HG02642 (cell line): ENCODE measurements around the gene ATPAF1.
"Not testable (repeated sequence)": the region's sequence is repeated elsewhere in the genome, so short reads cannot be mapped to it uniquely, and the experiment has no call there.

Experiments
- ATAC-seq: cut with Tn5 transposase; IDR thresholded peaks from one replicate; pipeline ENCODE4 v1.9.1; 2021; ENCODE audit warnings: mild to moderate bottlenecking; ENCODE audit not compliant: unreplicated experiment, poor library complexity

The ATPAF1 gene, protein sequence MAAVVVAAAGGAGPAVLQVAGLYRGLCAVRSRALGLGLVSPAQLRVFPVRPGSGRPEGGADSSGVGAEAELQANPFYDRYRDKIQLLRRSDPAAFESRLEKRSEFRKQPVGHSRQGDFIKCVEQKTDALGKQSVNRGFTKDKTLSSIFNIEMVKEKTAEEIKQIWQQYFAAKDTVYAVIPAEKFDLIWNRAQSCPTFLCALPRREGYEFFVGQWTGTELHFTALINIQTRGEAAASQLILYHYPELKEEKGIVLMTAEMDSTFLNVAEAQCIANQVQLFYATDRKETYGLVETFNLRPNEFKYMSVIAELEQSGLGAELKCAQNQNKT

DNA sequence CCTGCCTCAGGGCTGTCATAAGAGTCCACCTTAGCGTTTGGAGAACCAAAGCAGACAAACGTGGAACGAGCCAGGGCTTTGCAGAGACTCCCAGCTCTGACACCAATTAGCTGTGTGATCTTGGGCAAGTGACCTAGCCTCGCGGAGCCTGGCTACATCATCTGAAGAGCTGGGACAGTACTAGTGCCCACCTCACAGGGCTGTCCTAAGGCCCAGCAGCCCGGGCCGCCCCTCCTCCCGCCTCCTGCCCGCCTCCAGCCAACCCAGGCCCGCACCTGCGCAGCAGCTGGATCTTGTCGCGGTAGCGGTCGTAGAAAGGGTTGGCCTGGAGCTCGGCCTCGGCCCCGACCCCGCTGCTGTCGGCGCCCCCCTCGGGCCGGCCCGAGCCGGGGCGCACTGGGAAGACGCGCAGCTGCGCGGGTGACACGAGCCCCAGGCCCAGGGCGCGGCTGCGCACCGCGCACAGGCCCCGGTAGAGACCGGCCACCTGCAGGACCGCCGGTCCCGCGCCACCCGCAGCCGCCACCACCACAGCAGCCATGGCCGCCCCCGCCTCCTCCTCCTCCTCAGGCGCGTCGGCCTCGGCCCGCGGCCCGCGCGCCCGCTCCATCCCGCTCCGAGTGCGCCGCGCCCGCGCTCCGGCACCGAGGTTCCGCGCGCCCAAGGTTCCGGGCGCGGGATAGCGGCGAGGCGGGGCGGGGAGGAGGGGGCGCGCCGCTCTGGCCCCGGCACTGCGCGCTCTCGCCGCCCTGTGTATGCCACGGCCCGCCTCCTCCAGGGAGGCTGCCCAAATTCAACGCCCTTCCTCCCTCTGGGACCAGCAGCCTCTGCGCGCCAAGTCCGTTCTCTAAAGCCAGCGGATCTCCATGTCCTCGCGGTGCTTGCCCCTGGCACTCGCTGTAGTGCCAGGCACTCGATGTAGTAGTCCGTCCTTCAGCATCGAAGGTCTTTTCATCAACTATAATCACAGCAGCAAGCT, at the start of gene ATPAF1:
TSS of gene ATPAF1 (minus strand) at position 583 of the 979 bp plus-strand sequence. CDS start at position 541, 42 bp downstream.
- peak; percentile 79 for ATAC-seq

DNA sequence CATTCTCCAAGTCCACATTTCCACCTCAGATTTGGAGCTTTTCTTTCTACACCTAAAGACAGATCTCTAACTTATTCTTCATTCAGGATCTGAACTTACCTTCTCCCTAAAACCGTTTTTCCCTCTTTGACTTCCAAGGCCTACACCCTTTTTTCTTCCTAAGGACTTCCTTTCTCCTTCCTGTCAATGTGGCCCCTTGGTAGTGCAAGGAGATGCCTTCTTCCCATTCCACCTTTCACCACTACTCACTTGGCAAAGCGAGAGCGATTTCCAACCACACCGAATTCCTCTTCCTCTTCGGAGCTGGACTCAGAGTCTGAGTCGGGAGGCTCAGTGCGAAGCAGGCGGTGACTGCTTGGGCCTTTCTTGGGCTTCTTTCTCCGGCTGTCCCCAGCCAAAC, 49.5 kb upstream of the ATPAF1 start:
- ATAC-seq: no peak

DNA sequence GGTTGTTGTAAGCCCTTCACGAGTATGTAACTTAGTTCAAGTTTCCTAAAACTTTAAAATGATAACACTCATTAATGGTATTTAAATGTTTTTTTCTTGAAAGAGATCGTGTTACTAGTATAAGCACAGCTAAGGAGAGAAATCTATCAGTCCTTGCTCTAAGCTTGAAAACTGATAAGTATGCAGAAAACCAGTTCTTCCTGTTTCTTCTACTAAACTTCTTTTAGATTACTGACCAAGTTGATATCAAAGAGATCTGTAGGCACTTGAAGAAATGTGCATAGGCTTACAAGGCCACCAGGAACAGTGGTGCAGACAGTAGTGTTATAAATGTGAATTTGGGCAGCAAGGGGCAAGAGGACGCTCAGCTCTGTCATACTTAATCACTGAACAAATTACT, 46.8 kb upstream of the ATPAF1 start:
- ATAC-seq: no peak

DNA sequence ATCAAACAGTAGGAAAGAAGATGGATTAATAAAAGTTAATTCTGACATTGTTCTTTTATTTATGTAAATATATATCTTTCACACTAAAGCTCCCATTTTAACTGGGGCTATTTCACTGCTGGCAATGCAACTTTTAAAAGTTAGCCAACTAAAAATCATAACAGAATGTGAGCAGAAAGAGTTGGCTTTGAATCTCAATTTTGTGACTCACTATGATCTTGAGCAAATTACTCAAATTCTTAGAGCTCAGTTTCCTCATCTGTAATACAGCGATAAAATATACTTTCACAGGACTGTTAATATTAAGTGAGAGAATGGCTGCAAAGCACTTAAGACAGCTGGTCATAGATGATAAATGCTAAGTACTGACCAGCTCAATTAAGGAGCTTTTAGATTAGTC, 40.0 kb upstream of the ATPAF1 start:
- ATAC-seq: no peak

DNA sequence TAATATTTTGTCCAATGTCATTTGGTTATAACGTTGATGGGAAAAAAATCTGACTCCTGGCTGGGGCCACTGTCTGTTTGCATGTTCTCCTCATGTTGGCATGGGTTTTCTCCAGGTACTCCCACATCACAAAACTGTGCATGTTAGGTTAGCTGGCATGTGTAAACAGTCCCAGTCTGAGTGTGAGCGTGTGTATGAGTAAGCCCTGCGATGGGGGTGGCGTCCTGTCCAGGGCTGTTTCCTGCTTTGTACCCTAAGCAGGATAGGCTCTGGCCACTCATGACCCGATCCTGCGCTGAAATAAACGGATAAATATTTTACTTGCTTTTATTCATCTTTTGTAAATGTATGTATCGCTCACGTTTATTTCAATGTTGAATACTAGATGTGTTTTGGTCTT, 37.2 kb upstream of the ATPAF1 start:
- ATAC-seq: no peak

DNA sequence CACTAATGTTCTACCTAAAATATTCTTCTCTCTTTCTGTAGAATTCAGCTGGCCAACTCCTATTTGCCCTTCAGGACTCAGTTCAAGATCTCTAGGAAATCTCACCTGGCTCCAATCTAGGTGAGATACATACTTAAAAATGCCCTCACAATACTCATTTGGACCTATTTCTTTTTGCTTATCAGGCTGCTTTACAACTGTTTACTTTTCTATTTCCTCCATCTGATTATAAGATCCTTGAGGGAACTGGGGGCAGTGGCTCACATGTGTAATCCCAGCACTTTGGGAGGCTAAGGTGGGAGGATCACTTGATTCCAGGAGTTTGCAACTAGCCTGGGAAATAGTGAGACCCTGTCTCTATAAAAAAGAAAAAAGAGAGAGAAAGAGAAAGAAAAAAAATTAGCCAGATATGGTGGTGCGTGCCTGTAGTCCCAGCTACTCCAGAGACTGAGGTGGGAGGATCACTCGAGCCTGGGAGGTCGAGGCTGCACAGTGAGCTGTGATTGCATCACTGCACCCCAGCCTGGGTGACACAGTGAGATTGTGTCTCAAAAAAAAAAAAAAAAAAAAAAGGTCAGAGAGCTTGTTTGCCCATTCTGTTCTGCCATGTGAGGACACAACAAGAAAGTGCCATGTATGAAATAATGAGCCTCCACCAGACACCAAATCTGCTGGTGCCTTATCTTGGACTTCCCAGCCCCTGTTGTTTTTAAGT, 35.9 kb upstream of the ATPAF1 start:
- no peak for ATAC-seq

DNA sequence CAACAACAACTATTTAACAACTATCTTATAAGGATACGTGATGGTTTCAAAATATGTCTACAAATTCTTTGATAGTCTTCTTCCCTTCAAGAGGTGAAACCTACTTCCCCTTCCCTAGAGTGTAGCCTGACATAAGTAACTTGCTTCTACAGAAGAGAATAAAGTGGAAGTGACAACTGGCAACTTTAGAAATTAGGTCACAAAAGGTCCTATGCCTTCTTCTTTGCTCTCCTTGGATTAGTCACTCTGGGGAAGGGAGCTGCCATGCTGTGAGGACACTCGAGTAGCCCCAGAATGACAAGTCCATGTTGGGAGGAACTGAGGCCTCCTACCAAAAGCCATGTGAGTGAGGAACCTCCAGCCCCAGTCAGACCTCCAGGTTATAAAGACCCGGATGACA, 31.5 kb upstream of the ATPAF1 start:
- ATAC-seq: no peak

DNA sequence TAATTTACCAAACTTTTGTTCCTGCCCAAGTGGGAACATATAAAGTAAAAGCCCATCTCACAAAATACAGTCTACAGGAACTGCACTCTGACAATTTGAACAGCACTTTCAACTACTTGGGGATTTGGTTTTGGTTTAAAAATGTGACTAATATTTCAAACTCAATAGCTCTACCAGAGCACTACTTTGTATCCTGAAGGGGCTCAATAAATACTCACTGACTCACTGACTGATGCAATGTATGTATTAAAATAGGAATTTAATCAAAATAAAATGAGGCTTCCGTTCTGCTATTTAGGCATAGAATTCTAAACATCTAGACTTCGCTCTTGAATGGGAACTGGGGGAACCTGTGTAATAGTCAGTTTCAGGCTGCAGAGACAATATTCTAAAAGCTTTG, 28.9 kb upstream of the ATPAF1 start:
- ATAC-seq: no peak

DNA sequence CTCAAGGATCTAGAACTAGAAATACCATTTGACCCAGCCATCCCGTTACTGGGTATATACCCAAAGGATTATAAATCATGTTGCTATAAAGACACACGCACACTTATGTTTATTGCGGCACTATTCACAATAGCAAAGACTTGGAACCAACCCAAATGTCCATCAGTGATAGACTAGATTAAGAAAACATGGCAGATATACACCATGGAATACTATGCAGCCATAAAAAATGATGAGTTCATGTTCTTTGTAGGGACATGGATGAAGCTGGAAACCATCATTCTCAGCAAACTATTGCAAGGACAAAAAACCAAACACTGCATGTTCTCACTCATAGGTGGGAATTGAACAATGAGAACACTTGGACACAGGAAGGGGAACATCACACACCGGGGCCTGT, 26.5 kb upstream of the ATPAF1 start:
- ATAC-seq: not testable (repeated sequence)

DNA sequence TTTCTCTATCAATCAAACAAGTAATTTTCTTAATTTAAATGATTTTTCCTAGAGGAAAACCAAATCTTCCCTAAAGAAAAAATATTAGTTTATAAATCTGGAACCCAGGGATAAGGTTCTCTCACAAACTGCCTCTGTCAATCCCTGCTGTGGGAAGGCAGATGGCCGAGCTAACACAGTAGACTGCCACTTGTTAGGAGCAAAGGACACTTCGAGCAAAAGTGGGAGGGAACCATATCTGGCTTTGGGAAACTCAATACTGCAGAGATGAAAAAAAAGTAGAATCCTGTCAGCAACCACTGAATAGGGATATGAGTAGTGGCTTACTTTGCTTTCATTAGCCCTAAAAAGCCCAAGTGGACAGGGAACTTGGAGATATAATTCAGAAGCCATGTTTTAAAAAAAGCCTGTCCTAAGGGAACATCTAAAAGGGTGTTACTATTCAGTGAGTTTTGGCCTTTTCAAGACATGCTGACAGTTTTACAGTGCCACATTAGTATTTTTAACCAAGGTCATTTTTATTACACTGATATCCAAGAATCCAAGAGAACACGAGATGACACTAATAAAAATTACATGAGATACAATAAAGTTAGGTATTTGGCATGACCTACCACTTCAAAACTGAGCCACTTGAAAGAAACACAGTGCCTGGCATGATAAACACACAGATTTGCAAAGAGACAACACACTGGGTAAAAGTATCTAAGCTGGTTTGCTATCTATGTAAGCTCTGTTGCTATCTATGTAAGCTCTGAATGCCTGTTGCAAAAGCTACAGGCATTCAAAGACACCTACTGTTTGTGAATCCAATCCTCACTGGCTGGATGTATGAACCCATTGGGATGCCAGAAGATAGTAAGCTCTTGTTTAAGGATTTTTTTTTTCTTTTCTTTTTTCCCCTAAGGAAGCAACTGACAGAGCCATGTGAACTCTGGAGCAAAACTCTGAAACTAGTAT, 24.9 kb upstream of the ATPAF1 start:
- ATAC-seq: no peak

DNA sequence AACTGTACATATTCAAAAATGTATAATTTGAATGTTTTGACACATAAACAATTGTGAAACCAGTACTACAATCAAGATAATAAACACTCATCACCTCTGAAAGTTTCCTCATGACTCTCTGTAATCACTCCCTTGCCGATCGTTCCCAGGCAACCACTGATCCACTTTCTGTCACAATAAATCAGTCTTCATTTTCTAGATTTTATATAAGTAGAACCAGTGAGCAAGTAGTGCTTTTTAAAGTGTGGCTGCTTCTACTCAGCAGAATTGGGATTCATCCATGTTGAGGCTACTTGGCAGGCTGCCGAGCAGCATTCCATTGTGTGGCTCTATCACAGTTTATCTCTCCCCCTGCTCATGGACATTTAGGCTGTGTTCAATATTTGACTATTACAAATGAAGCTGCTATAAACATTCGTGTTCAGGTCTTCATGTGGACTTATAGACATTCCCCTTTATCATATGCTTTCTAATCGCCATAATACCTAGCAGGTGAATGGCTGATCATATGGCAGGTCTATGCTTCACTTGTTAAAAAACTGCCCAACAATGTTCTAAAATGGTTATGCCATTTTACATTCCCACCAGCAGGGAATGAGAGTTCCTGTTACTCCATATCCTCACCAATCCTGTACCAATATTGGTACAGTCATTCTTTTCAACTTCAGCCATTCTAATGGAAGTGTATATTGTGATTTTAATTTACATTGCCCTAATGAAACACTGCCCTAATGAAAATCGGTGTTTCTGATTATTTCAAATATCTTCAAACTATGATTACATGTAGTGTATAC, 24.0 kb upstream of the ATPAF1 start:
- no peak for ATAC-seq

DNA sequence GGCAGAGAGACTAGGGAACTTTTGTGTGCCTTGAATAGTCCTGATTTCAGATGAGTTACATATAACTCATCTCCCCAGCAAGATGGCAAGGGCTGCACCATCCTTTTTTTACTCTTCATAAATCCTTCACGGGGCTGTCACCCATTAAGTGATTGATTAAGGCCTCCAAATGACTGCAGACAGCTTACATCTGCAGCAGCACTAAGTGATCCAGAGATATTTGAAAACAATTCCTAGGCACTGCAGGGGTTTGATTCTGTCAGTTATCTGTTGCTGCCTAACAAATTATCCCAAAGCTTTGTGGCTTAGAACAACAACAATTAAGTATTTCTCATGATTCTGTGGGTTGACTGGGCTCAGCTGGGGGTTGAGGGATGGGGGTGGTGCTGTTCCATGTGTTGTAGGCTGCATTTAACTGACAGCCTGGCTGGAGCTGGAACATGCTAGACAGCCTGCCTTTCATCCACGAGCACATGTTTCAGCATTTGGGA, 22.8 kb upstream of the ATPAF1 start:
- ATAC-seq: no peak

DNA sequence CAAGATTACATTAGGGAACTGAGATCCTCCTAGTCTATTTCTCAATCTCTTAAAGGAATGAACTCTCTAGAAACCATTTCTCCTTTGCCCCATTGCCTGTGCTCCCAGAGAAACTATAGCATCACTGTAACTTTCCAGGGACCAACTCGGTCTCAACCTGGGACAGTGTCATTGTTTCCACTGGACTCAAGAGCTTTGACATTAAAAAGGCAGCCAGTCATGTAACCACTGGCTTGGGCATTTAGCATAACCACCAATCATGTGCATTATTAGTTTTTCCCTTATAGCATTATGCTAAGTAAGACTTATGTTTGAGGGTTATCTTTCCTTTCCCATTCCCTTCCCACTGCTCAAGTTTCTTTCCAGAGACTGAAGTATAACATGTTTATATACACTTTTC, 21.7 kb upstream of the ATPAF1 start:
- no peak for ATAC-seq

DNA sequence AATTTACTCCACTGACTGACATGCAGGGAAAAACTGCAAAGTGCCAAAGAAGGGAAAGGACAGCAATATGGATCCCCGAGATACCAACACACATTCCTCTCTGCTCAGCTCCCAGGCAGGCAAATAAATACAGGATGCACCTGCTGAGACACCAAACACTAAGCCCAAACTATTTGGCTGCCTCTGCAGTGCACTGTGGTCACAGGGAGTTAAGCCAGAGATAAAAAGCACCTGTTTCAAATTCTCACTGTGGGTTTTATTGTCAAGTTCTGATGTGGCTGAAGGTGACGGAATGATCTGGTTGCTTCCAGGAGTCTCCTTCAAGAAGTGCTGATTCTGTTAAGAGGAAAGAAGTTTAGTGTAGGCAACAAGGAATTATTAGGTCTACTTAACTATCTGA, 21.2 kb upstream of the ATPAF1 start:
- ATAC-seq: no peak

DNA sequence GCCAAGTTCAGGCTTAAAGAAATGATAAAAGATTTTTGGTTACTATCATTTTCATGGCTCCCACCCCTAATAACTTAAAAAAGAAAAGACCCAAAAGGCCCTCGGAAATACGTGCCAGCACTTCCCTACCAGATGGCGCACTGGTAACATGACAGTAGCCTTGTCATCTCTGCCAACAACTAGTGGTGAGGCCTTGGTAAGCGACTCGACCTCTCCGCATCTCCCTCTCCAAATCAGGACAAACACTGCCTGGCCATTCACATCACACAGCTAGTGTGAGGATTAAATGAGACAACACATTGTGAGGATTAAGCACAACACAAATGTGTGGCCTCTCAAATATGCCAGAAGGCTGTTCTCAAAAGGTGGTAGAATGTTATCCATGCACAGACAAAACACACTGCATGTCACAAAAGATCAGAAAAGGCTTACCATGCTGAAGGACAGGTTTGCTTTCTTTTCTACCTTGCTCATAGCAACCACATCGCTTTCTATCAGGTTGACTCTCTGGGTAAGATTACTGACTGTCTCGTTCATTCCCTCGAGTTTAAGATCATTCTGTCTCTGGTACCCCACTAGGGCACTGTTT, 19.9 kb upstream of the ATPAF1 start:
- ATAC-seq: no peak

DNA sequence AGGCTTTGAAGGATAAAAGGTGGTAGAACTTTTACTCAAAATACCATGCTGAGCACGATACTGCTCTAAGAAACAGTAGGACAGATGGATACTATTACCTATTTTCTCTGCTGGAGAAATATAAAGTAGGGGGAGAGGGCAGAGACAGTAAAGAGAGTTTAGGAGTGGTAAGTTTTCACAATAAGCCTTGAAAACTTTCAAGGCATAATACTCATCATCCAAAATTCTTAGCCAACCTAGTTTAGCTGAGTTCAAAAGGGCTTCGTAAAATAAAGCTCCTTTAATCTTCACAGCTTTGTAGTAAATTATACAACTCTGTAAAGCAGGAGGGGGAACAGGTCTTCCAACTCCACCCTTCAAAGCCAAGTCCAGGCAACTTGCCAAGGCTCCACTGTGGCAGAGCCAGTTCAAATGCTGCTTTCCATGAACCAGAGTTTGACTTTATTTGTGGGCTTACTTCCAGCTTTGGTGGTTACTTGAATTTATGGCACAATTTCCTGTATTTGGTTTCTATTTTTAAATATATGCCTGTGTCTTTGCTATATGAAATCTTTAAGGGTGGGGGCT, 19.0 kb upstream of the ATPAF1 start:
- no peak for ATAC-seq

DNA sequence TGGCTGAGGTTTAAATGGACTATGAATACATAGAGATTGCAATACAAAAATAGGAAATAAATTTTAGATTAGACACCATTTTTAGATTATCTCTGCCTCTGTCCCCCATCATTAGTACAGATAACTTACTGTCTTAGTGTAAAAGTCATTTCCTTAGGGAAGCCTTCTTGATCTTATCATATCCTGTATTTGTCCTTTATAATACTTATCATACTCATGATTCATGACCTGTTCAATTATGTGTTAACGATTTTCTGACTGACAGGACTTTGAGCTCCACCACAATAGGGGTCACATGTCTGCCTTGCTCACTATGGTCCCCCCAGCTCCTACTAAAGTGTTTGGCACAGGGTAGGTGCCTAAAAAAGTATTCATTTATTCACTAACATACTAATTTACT, 18.1 kb upstream of the ATPAF1 start:
- ATAC-seq: no peak

DNA sequence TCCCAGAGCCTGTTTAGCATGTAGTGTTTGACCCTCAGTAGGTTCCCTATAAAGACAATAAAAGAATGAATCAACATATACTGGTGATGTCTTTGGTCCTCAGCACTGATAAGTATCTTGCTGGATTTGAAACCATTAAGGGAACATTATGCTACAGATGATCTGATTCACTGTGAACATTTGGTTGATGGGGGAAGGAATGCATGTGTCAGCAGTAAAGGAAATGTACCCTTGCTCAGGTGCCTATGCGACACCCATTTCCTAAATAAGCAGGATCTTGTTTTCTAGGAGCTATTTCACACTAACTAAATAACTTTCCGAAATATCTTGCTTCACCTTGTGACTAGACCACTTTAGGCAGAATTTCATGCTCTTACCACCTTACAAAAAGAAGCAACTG, 16.5 kb upstream of the ATPAF1 start:
- no peak for ATAC-seq
